ENCODE measurements around the gene TMEM119.

- TF ChIP-seq, protein P1, sequence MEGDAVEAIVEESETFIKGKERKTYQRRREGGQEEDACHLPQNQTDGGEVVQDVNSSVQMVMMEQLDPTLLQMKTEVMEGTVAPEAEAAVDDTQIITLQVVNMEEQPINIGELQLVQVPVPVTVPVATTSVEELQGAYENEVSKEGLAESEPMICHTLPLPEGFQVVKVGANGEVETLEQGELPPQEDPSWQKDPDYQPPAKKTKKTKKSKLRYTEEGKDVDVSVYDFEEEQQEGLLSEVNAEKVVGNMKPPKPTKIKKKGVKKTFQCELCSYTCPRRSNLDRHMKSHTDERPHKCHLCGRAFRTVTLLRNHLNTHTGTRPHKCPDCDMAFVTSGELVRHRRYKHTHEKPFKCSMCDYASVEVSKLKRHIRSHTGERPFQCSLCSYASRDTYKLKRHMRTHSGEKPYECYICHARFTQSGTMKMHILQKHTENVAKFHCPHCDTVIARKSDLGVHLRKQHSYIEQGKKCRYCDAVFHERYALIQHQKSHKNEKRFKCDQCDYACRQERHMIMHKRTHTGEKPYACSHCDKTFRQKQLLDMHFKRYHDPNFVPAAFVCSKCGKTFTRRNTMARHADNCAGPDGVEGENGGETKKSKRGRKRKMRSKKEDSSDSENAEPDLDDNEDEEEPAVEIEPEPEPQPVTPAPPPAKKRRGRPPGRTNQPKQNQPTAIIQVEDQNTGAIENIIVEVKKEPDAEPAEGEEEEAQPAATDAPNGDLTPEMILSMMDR (IDR thresholded peaks at IDR 0.05; ENCODE audit: low read depth, low read length) = no peak
- no peak for TF ChIP-seq POLR2A (IDR thresholded peaks at IDR 0.05; ENCODE audit: extremely low read depth, insufficient read length)
- TF ChIP-seq MAX (IDR thresholded peaks at IDR 0.05; ENCODE audit: low read depth, low read length) = no peak
- no peak for TF ChIP-seq MYC (IDR thresholded peaks at IDR 0.05; ENCODE audit: low read depth, low read length)
Observed at GRCh38 chr12:108629151-108629550, 31.3 kb upstream of the TMEM119 start.

All from NB4 (cell line).